Activated T-cell treated with anti-CD3 and anti-CD28 coated beads, Interleukin-2, amount 50 U/mL, for 4 hours (primary cell): ENCODE measurements around the gene SAV1. TPM values are rescaled to one million over a fixed set of nuclear protein-coding genes. Genes with fewer than 3 reads are reported as not detected.

Source experiments
- ATAC-seq, 2 donors: fragments of 200-7000 bp; cut with Tn5 transposase; one replicate each; pipeline ENCODE4 v1.10.0; 2021
- DNase-seq: peaks from one replicate; pipeline ENCODE4 v3.0.0-alpha.2; 2020
- H3K27me3 Mint-ChIP-seq: one replicate; pipeline ENCODE4 v1.8.0; 2021; ENCODE audit warnings: low read depth, mixed read lengths
- H3K36me3 Mint-ChIP-seq: one replicate; pipeline ENCODE4 v1.8.0; 2022; ENCODE audit warnings: mixed read lengths; ENCODE audit not compliant: insufficient read depth
- H3K4me1 Mint-ChIP-seq: one replicate; pipeline ENCODE4 v1.8.0; 2021; ENCODE audit warnings: low read depth, mixed read lengths
- H3K4me3 Mint-ChIP-seq: one replicate; pipeline ENCODE4 v1.8.0; 2021; ENCODE audit warnings: mild to moderate bottlenecking, moderate library complexity, mixed read lengths
- H3K9me3 Mint-ChIP-seq: one replicate; pipeline ENCODE4 v1.8.0; 2021; ENCODE audit warnings: mixed read lengths
- total RNA-seq, 3 donors: library from RNA; stranded (reverse); gene quantifications; one replicate each; pipeline ENCODE4 v1.2.1, GENCODE V29; 2021

SAV1 gene
- total RNA-seq, 3 donors from 2014 or later = 11.0 to 15.6 (median 15.3) TPM

DNA sequence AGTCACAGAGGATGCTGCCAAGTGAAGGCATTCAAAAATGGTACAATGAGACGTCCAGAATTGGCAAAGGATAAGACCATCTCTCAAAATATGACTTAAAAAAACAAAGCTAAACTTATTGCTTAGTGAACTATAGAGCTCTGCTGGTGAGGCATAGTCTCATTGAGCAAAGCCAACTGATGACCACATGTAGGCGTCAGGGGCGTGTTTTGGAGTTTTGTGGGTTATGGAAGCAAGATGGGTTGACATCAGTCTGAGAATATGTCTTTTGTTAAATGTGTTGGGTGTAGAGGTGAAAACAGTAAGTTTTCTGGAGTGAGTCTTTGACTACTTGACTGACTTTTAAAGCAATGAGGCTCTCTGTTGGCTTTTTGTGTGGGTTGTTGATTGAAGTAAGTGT lies 60.9 kb downstream of the SAV1 start:
- no peaks in the 10 kb centered on the region for H3K36me3 Mint-ChIP-seq
- no peaks in the 10 kb centered on the region for H3K4me1 Mint-ChIP-seq
- no peaks in the 10 kb centered on the region for H3K27me3 Mint-ChIP-seq
- DNase-seq = no peak
- no peaks in the 10 kb centered on the region for H3K9me3 Mint-ChIP-seq
- peak; percentile 57 to 85 for ATAC-seq
- no peak overlapping the region for H3K4me3 Mint-ChIP-seq

DNA sequence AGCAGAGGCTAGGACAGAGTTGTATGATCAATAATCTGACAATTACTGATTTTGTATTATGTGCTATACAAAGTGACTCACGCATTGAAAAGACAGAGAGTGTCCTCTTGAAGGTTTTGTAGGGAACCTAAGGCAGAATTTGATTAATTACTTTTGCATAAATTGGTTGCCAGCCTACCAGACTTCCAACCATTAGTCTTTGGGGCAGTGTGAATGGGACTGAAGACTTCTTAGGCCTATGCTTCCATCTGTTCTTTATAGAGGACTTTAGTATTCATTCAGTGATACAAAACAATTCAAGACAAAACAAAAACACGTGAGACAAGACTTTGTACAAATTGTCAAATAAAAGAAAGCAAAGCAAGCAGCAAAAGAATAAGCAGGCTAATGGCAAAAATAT lies 61.6 kb downstream of the SAV1 start:
- no peaks in the 10 kb centered on the region for H3K4me1 Mint-ChIP-seq
- ATAC-seq (no peak), DNase-seq (no peak)
- no peak overlapping the region for H3K4me3 Mint-ChIP-seq
- no peaks in the 10 kb centered on the region for H3K36me3 Mint-ChIP-seq
- H3K27me3 Mint-ChIP-seq = no peaks in the 10 kb centered on the region
- no peaks in the 10 kb centered on the region for H3K9me3 Mint-ChIP-seq

DNA sequence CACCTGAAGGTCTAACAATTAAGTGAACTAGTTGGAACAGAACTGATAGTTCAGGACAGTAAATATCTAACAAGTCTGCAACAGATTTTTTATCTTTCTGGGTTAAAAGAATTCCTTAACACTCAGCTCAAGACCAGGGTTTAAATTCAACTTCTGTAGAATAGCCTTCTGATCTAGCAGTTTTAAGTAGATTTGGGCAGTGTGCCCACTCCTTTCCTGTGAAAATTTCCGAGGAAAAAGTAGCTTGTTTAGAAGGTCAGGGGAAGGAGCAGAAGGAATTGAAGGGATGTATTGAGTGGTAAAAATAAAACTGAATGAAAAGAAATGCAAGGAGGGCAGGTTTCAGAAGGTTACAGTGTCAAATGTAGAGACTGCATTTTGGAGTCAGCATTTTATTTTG lies 62.3 kb downstream of the SAV1 start:
- Mint-ChIP-seq H3K36me3 (no peaks in the 10 kb centered on the region), H3K4me3 (no peak overlapping the region), H3K9me3 (no peaks in the 10 kb centered on the region), H3K27me3 (no peaks in the 10 kb centered on the region), H3K4me1 (no peaks in the 10 kb centered on the region)
- DNase-seq = no peak
- ATAC-seq = no peak

- H3K27me3 Mint-ChIP-seq = no peaks in the 10 kb centered on the region
- DNase-seq (no peak), ATAC-seq (no peak)
- no peaks in the 10 kb centered on the region for H3K9me3 Mint-ChIP-seq
- no peak overlapping the region for H3K4me3 Mint-ChIP-seq
- no peaks in the 10 kb centered on the region for H3K36me3 Mint-ChIP-seq
- no peaks in the 10 kb centered on the region for H3K4me1 Mint-ChIP-seq
Observed at GRCh38 chr14:50603565-50603964, 64.5 kb downstream of the SAV1 start.

DNA sequence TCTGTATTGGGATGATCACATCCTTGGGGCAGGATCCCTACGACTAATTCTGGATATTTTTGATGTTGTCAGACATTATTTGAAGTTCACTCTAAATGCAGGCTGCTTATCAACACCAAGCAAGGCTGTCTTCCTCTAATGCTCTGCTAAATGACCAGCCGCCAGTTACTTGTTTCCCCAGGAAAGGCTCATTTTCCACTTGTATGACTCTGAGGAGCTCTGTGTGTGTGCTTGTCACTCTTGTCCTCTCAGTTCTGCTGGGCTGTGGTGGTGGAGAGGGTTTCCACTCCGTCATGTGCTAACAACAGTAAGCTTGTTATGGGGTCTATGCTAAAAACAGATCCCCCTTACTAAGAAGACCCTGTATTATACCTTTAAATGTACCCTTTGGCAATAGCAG lies 66.1 kb downstream of the SAV1 start:
- H3K4me3 Mint-ChIP-seq = no peak overlapping the region

GRCh38 chr14:50601394-50601793 lies 66.7 kb downstream of the SAV1 start:
- H3K36me3 Mint-ChIP-seq = no peaks in the 10 kb centered on the region
- no peaks in the 10 kb centered on the region for H3K9me3 Mint-ChIP-seq
- ATAC-seq = no peak

More for the DNA sequence above, 66.1 kb downstream of the SAV1 start:
- Mint-ChIP-seq H3K36me3 (no peaks in the 10 kb centered on the region), H3K9me3 (no peaks in the 10 kb centered on the region), H3K27me3 (no peaks in the 10 kb centered on the region), H3K4me1 (no peaks in the 10 kb centered on the region)
- no peak for DNase-seq
- no peak for ATAC-seq

DNA sequence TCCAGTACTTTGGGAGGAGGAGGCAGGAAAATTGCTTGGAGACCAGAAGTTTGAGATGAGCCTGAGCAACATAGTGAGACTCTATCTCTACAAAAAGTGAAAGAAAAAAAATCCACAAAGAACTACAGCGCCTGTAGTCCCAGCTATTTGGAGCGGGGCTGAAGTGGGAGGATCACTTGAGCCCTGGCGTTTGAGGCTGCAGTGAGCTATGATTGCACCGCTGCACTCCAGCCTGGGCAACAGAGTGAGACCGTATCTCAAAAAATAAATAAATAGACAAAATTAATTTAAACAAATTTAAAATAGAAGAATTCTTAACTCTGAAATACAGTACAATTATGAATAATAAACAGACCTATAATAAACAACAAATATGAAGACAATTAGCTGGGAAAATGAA lies 67.3 kb downstream of the SAV1 start:
- H3K36me3 Mint-ChIP-seq = no peaks in the 10 kb centered on the region
- DNase-seq = no peak
- no peaks in the 10 kb centered on the region for H3K9me3 Mint-ChIP-seq
- no peak overlapping the region for H3K4me3 Mint-ChIP-seq
- H3K27me3 Mint-ChIP-seq = no peaks in the 10 kb centered on the region
- H3K4me1 Mint-ChIP-seq = no peaks in the 10 kb centered on the region
- ATAC-seq = no peak

More at GRCh38 chr14:50601394-50601793, 66.7 kb downstream of the SAV1 start:
- no peaks in the 10 kb centered on the region for H3K27me3 Mint-ChIP-seq
- H3K4me1 Mint-ChIP-seq = no peaks in the 10 kb centered on the region
- no peak overlapping the region for H3K4me3 Mint-ChIP-seq
- DNase-seq = no peak

GRCh38 chr14:50599700-50600444 lies 68.2 kb downstream of the SAV1 start:
- Mint-ChIP-seq H3K9me3 (no peaks in the 10 kb centered on the region), H3K4me1 (no peaks in the 10 kb centered on the region), H3K4me3 (no peak overlapping the region), H3K36me3 (no peaks in the 10 kb centered on the region), H3K27me3 (no peaks in the 10 kb centered on the region)
- DNase-seq (no peak), ATAC-seq (no peak)

GRCh38 chr14:50598765-50599164 lies 69.3 kb downstream of the SAV1 start:
- no peak overlapping the region for H3K4me3 Mint-ChIP-seq
- ATAC-seq = no peak
- H3K4me1 Mint-ChIP-seq = no peaks in the 10 kb centered on the region
- peaks cover 3% of the 10 kb centered on the region for H3K36me3 Mint-ChIP-seq
- no peaks in the 10 kb centered on the region for H3K27me3 Mint-ChIP-seq
- H3K9me3 Mint-ChIP-seq = no peaks in the 10 kb centered on the region
- DNase-seq = no peak

- Mint-ChIP-seq H3K4me3 (no peak overlapping the region), H3K36me3 (peaks cover 11% of the 10 kb centered on the region), H3K27me3 (no peaks in the 10 kb centered on the region), H3K4me1 (no peaks in the 10 kb centered on the region), H3K9me3 (no peaks in the 10 kb centered on the region)
- no peak for ATAC-seq
- DNase-seq = no peak
Observed at GRCh38 chr14:50594577-50595316, 73.4 kb downstream of the SAV1 start.

GRCh38 chr14:50590464-50590863 lies 77.6 kb downstream of the SAV1 start:
- ATAC-seq = no peak
- H3K36me3 Mint-ChIP-seq = peaks cover 11% of the 10 kb centered on the region
- H3K4me1 Mint-ChIP-seq = no peaks in the 10 kb centered on the region
- no peak overlapping the region for H3K4me3 Mint-ChIP-seq
- H3K9me3 Mint-ChIP-seq = no peaks in the 10 kb centered on the region
- DNase-seq = no peak
- no peaks in the 10 kb centered on the region for H3K27me3 Mint-ChIP-seq

Other genes starting within 250 kb of the SAV1 start
- 10 to 100 TPM; 47.3 to 55.1 (median 48.5) TPM for gene MAP4K5, start 135.7 kb downstream of the SAV1 start, total RNA-seq
- under 1 TPM; 0.37 to 0.79 (median 0.43) TPM for gene ATL1, start 108.2 kb downstream of the SAV1 start, total RNA-seq
- 10 to 100 TPM; 43.9 to 50.2 (median 46.5) TPM for gene NIN, start 162.9 kb upstream of the SAV1 start, total RNA-seq
- gene ABHD12B, start 203.7 kb upstream of the SAV1 start, total RNA-seq = not detected